HFFc6 (cell line): ENCODE data around the gene ADGRE1. TPM values are rescaled to one million over a fixed set of nuclear protein-coding genes. Genes with fewer than 3 reads are reported as not detected.

Experiments
- DNase-seq: peaks from one replicate; pipeline ENCODE4 v3.0.0-alpha.2; 2018
- H3K27ac Mint-ChIP-seq: 2 replicates; pipeline ENCODE4 v1.8.0; 2020; ENCODE audit warnings: mild to moderate bottlenecking, mixed read lengths
- H3K27me3 Mint-ChIP-seq: 2 replicates; pipeline ENCODE4 v1.8.0; 2021; ENCODE audit warnings: mild to moderate bottlenecking, moderate library complexity, mixed read lengths; ENCODE audit not compliant: insufficient read depth
- H3K36me3 Mint-ChIP-seq: 2 replicates; pipeline ENCODE4 v1.8.0; 2021; ENCODE audit warnings: low read depth, mixed read lengths
- H3K4me1 Mint-ChIP-seq: 2 replicates; pipeline ENCODE4 v1.8.0; 2020; ENCODE audit warnings: low read depth, mixed read lengths
- H3K4me3 Mint-ChIP-seq: 2 replicates; pipeline ENCODE4 v1.8.0; 2020; ENCODE audit warnings: mild to moderate bottlenecking, moderate library complexity, mixed read lengths
- H3K9me3 Mint-ChIP-seq: 2 replicates; pipeline ENCODE4 v1.8.0; 2020; ENCODE audit warnings: mild to moderate bottlenecking, mixed read lengths
- total RNA-seq, 6 experiments: library from RNA; stranded (reverse); fragmentation: NEBNext Ultra II Directional; extraction: Animal tissue kit (Norgen Biotek cat#: 25700); gene quantifications; 2 replicates in 1 of 6; 3 replicates in 5 of 6; pipeline ENCODE4 v1.2.3, GENCODE V29; 2021
- TF ChIP-seq, protein P1 (sequence below): fragments of 200-600 bp; sonication (generic); IDR thresholded peaks from 2 replicates; pipeline ENCODE4 v1.5.0; 2021; ENCODE audit warnings: antibody characterized with exemption, mild to moderate bottlenecking

Gene ADGRE1
- total RNA-seq, 6 experiments from 2014 or later: 0.14 to 0.33 (median 0.23) TPM; not detected in 2

GRCh38 chr19:6967967-6968366 is 80.6 kb downstream of the ADGRE1 start:
- H3K4me3 Mint-ChIP-seq: no peak overlapping the region
- no peak overlapping the region for H3K27ac Mint-ChIP-seq
- H3K36me3 Mint-ChIP-seq: no peaks in the 10 kb centered on the region
- H3K4me1 Mint-ChIP-seq: no peaks in the 10 kb centered on the region
- peaks cover 19% of the 10 kb centered on the region for H3K9me3 Mint-ChIP-seq
- DNase-seq: no peak
- TF ChIP-seq, protein P1, sequence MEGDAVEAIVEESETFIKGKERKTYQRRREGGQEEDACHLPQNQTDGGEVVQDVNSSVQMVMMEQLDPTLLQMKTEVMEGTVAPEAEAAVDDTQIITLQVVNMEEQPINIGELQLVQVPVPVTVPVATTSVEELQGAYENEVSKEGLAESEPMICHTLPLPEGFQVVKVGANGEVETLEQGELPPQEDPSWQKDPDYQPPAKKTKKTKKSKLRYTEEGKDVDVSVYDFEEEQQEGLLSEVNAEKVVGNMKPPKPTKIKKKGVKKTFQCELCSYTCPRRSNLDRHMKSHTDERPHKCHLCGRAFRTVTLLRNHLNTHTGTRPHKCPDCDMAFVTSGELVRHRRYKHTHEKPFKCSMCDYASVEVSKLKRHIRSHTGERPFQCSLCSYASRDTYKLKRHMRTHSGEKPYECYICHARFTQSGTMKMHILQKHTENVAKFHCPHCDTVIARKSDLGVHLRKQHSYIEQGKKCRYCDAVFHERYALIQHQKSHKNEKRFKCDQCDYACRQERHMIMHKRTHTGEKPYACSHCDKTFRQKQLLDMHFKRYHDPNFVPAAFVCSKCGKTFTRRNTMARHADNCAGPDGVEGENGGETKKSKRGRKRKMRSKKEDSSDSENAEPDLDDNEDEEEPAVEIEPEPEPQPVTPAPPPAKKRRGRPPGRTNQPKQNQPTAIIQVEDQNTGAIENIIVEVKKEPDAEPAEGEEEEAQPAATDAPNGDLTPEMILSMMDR: no peak
- H3K27me3 Mint-ChIP-seq: no peaks in the 10 kb centered on the region; the same call in 1 of the 2 replicates

DNA sequence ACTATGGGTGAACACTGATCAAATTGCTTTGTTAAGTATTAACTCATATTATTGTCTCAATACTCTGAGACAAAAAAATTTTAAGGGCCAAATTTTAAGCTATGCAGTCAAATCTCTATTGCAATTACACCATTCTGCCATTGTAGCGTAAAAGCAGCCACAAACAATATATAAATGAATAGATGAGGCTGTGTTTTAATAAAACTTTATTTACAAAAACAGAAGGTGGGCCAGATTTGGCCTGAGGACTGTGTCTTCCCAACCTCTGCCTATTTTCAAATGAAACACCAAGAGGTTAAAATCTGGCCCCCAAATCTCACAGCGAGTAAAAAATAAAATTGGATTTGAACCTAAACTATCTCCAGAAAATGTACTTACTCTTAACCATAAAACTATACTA is 82.1 kb downstream of the ADGRE1 start:
- H3K27ac Mint-ChIP-seq: no peak overlapping the region
- no peaks in the 10 kb centered on the region for H3K36me3 Mint-ChIP-seq
- no peak overlapping the region for H3K4me3 Mint-ChIP-seq
- no peaks in the 10 kb centered on the region; the same call in 1 of the 2 replicates for H3K27me3 Mint-ChIP-seq
- H3K9me3 Mint-ChIP-seq: peaks cover 23% of the 10 kb centered on the region
- DNase-seq: no peak
- TF ChIP-seq, protein P1: no peak
- no peaks in the 10 kb centered on the region for H3K4me1 Mint-ChIP-seq

- DNase-seq: no peak
- H3K4me1 Mint-ChIP-seq: no peaks in the 10 kb centered on the region
- no peak overlapping the region for H3K4me3 Mint-ChIP-seq
- H3K36me3 Mint-ChIP-seq: no peaks in the 10 kb centered on the region
- TF ChIP-seq, protein P1: no peak
- H3K27me3 Mint-ChIP-seq: no peaks in the 10 kb centered on the region; the same call in 1 of the 2 replicates
- peaks cover 26% of the 10 kb centered on the region for H3K9me3 Mint-ChIP-seq
- H3K27ac Mint-ChIP-seq: no peak overlapping the region
Observed at GRCh38 chr19:6970021-6970420, 82.6 kb downstream of the ADGRE1 start.

GRCh38 chr19:6970443-6970842 is 83.1 kb downstream of the ADGRE1 start:
- no peak overlapping the region for H3K27ac Mint-ChIP-seq
- H3K36me3 Mint-ChIP-seq: no peaks in the 10 kb centered on the region
- no peaks in the 10 kb centered on the region for H3K4me1 Mint-ChIP-seq
- no peak for DNase-seq
- TF ChIP-seq, protein P1: no peak
- H3K27me3 Mint-ChIP-seq: no peaks in the 10 kb centered on the region; the same call in 1 of the 2 replicates
- no peak overlapping the region for H3K4me3 Mint-ChIP-seq
- peaks cover 28% of the 10 kb centered on the region for H3K9me3 Mint-ChIP-seq

GRCh38 chr19:6971366-6971765 is 84.0 kb downstream of the ADGRE1 start:
- H3K4me1 Mint-ChIP-seq: no peaks in the 10 kb centered on the region
- peak; percentile 3 for DNase-seq
- H3K9me3 Mint-ChIP-seq: peaks cover 28% of the 10 kb centered on the region
- TF ChIP-seq, protein P1: no peak
- H3K36me3 Mint-ChIP-seq: no peaks in the 10 kb centered on the region
- H3K4me3 Mint-ChIP-seq: no peak overlapping the region
- H3K27ac Mint-ChIP-seq: no peak overlapping the region
- H3K27me3 Mint-ChIP-seq: no peaks in the 10 kb centered on the region; the same call in 1 of the 2 replicates

DNA sequence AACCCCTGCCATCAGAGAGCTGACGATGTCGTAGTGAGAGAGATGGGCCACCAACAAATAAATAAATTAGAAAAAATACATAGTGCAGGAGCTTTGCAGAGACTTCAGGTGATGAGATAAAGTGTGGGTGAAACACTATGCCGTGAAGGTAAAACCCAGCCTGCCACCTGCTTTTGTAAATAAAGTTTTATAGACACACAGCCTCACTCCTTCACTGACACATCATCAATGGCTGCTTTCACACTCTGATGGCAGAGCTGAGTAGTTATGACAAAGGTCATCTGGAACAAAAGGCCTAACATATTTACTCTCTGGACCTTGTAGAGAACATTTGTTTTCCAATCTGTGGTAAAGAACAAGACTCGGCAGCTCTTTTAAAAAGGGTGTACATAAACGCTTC is 88.8 kb downstream of the ADGRE1 start:
- H3K36me3 Mint-ChIP-seq: no peaks in the 10 kb centered on the region; the same call in 1 of the 2 replicates
- no peaks in the 10 kb centered on the region for H3K27me3 Mint-ChIP-seq
- H3K27ac Mint-ChIP-seq: no peak overlapping the region
- TF ChIP-seq, protein P1: no peak
- H3K4me1 Mint-ChIP-seq: no peaks in the 10 kb centered on the region
- DNase-seq: no peak
- H3K9me3 Mint-ChIP-seq: peaks cover 34% of the 10 kb centered on the region
- no peak overlapping the region for H3K4me3 Mint-ChIP-seq
